GM12873 (cell line): Measurements from ENCODE around the gene TK2.

Experiments
- CTCF ChIP-seq: IDR thresholded peaks from 2 replicates; pipeline ENCODE4 v1.5.1; 2012; ENCODE audit warnings: low read depth, mild to moderate bottlenecking, moderate library complexity, low read length, control low read depth; ENCODE audit not compliant: insufficient read depth; ENCODE audit errors: missing control alignments

TK2 gene

GRCh38 chr16:66475232-66475631, 74.7 kb downstream of the TK2 start:
- TF ChIP-seq CTCF: no peak

GRCh38 chr16:66474750-66475199, 75.1 kb downstream of the TK2 start:
- no peak for TF ChIP-seq CTCF

- TF ChIP-seq CTCF: no peak
These were observed 76.0 kb downstream of the TK2 start for GRCh38 chr16:66473654-66474519.

GRCh38 chr16:66473051-66473571, 76.8 kb downstream of the TK2 start:
- TF ChIP-seq CTCF: no peak

GRCh38 chr16:66471716-66472393, 78.1 kb downstream of the TK2 start:
- no peak for TF ChIP-seq CTCF

- TF ChIP-seq CTCF: no peak
These were observed 78.7 kb downstream of the TK2 start for GRCh38 chr16:66471264-66471663.

GRCh38 chr16:66470556-66470955, 79.4 kb downstream of the TK2 start:
- TF ChIP-seq CTCF: no peak
